ENCODE results near the gene FRRS1L. TPM values are rescaled to one million over a fixed set of nuclear protein-coding genes. Genes with fewer than 3 reads are reported as not detected.

The FRRS1L gene
- total and polyA plus RNA-seq, 4 donors: 0.08 to 0.51 TPM; not detected in 2

DNA sequence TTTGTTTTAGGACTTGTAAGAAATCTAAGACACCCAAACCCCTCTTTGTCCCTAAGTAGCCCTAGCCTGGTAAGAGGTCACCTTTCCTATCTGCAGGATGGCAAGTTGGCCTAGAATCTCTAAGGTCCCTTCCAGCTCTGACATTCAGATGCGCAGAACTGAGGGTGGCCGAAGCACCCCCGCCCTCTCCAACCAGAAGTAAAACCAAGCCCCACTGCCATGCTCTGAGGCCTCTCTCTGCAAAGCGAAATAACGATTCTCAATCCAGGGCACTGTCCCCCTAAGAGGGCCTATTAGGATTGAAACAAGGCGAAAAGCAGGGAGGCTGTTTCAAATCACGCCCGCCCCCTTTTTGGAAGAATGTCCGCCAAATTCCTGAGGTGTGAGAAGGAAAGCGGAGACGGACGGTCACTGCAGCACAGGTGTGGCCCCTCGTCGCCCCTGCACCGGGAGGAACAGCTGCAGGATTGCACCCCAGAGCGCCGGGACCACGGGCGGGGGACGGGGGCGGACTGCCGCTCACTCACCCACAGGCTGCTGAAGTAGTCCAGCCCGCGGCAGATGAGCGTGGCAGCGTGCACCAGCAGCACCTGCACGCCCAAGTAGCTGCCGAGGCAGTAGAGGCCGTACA lies 48.1 kb downstream of the FRRS1L start:
- DNase-seq (ENCODE audit: low spot score): peak; percentile 50
- H3K4me3 ChIP-seq (ENCODE audit: low read depth in 1 of 3, low read length in 3 of 3): peak overlapping the region; percentile 85 to 94 (median 91)
- WGBS: under 1% methylated on average over 29 of the region's 29 CpGs
- peak overlapping the region; percentile 92 to 93 for H3K27ac ChIP-seq (ENCODE audit: low read depth in 1 of 2, low read length in 2 of 2)
- H3K9ac ChIP-seq (ENCODE audit: low read depth in 1 of 2, low read length in 2 of 2): peak overlapping the region; percentile 68 to 96
- no peaks in the 10 kb centered on the region for H3K36me3 ChIP-seq (ENCODE audit: control insufficient read depth in 4 of 4, insufficient read depth in 3 of 4, low read depth in 1 of 4, low read length in 3 of 4)
- no peaks in the 10 kb centered on the region for H3K9me3 ChIP-seq (ENCODE audit: control insufficient read depth in 4 of 4, low read length in 3 of 4)
- H3K4me1 ChIP-seq (ENCODE audit: control insufficient read depth in 4 of 4, insufficient read depth in 4 of 4, low read length in 3 of 4): peaks cover 11 to 44% (median 37%) of the 10 kb centered on the region in 4 donors
- TF ChIP-seq FOXA1 (IDR thresholded peaks at IDR 0.05) (no peak), HNF4A (conservative IDR thresholded peaks at IDR 0.05) (no peak), GABPA (IDR thresholded peaks at IDR 0.05 in 1 of 2, conservative IDR thresholded peaks at IDR 0.05 in 1 of 2) (no peak), EGR1 (IDR thresholded peaks at IDR 0.05; ENCODE audit: low read depth in 2 of 2) (no peak), FOXA2 (IDR thresholded peaks at IDR 0.05) (no peak), NR2F2 (IDR thresholded peaks at IDR 0.05) (no peak), SP1 (IDR thresholded peaks at IDR 0.05) (no peak), HNF4G (IDR thresholded peaks at IDR 0.05) (no peak), YY1 (IDR thresholded peaks at IDR 0.05) (no peak), TAF1 (conservative IDR thresholded peaks at IDR 0.05) (no peak), RXRA (IDR thresholded peaks at IDR 0.05) (no peak)
- TF ChIP-seq, protein P1, sequence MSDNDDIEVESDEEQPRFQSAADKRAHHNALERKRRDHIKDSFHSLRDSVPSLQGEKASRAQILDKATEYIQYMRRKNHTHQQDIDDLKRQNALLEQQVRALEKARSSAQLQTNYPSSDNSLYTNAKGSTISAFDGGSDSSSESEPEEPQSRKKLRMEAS (IDR thresholded peaks at IDR 0.05): no peak
- TF ChIP-seq, protein P2, sequence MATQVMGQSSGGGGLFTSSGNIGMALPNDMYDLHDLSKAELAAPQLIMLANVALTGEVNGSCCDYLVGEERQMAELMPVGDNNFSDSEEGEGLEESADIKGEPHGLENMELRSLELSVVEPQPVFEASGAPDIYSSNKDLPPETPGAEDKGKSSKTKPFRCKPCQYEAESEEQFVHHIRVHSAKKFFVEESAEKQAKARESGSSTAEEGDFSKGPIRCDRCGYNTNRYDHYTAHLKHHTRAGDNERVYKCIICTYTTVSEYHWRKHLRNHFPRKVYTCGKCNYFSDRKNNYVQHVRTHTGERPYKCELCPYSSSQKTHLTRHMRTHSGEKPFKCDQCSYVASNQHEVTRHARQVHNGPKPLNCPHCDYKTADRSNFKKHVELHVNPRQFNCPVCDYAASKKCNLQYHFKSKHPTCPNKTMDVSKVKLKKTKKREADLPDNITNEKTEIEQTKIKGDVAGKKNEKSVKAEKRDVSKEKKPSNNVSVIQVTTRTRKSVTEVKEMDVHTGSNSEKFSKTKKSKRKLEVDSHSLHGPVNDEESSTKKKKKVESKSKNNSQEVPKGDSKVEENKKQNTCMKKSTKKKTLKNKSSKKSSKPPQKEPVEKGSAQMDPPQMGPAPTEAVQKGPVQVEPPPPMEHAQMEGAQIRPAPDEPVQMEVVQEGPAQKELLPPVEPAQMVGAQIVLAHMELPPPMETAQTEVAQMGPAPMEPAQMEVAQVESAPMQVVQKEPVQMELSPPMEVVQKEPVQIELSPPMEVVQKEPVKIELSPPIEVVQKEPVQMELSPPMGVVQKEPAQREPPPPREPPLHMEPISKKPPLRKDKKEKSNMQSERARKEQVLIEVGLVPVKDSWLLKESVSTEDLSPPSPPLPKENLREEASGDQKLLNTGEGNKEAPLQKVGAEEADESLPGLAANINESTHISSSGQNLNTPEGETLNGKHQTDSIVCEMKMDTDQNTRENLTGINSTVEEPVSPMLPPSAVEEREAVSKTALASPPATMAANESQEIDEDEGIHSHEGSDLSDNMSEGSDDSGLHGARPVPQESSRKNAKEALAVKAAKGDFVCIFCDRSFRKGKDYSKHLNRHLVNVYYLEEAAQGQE (IDR thresholded peaks at IDR 0.05): no peak
- TF ChIP-seq, protein P3, sequence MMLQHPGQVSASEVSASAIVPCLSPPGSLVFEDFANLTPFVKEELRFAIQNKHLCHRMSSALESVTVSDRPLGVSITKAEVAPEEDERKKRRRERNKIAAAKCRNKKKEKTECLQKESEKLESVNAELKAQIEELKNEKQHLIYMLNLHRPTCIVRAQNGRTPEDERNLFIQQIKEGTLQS (IDR thresholded peaks at IDR 0.05): no peak
- TF ChIP-seq, protein P4, sequence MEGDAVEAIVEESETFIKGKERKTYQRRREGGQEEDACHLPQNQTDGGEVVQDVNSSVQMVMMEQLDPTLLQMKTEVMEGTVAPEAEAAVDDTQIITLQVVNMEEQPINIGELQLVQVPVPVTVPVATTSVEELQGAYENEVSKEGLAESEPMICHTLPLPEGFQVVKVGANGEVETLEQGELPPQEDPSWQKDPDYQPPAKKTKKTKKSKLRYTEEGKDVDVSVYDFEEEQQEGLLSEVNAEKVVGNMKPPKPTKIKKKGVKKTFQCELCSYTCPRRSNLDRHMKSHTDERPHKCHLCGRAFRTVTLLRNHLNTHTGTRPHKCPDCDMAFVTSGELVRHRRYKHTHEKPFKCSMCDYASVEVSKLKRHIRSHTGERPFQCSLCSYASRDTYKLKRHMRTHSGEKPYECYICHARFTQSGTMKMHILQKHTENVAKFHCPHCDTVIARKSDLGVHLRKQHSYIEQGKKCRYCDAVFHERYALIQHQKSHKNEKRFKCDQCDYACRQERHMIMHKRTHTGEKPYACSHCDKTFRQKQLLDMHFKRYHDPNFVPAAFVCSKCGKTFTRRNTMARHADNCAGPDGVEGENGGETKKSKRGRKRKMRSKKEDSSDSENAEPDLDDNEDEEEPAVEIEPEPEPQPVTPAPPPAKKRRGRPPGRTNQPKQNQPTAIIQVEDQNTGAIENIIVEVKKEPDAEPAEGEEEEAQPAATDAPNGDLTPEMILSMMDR (IDR thresholded peaks at IDR 0.05; ENCODE audit: low read depth, low read length, missing input control): no peak
- no peaks in the 10 kb centered on the region for H3K27me3 ChIP-seq (ENCODE audit: control insufficient read depth in 4 of 4, insufficient read depth in 4 of 4, low read length in 3 of 4)

DNA sequence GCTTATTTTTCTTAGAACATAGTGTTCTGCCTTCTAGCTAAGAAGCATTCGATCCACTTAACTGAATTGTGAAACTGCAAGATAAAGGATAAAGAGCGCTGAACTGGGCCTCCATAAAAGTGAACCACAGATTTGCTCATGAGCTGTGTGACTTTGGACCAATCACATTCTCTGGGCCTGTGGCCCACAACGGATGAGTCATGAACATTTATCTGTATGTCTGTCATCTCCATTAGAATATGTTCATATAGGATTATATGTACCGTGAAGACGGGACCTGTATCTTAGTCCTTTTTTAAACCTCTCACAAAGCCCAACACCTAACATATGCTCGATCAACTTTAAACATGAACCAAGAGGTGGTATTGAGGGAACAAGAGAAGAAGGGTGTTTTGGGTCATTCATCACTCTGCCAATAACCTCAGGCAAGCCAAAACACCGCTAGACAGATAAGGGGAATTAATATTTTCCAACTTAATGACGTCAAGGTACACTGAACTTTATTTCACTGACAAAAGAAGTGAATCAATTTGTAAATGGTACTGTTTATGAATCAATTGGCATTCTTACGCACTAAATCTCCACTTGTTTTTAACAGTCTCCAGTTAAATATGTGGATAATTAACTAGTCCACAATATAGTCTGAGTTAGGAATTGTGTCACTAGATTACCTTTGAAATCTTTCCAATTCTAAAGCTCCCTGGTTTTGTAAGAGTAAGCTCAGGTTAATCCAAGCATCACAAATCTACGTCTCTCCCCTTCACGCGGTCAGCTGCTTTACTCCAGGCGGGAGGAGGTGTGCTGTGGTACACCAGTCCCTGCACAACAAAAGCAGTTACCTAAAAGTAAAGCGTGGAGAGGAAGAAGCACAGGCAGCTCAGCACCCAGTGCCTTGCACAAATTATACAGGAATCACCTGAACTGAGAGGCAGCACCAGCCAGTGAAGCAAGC lies 48.9 kb downstream of the FRRS1L start:
- DNase-seq (ENCODE audit: low spot score): peak; percentile 51
- peak overlapping the region; percentile 85 to 94 (median 91) for H3K4me3 ChIP-seq (ENCODE audit: low read depth in 1 of 3, low read length in 3 of 3)
- 18% methylated on average over 14 of the region's 14 CpGs for WGBS
- no peaks in the 10 kb centered on the region for H3K9me3 ChIP-seq (ENCODE audit: control insufficient read depth in 4 of 4, low read length in 3 of 4)
- H3K27me3 ChIP-seq (ENCODE audit: control insufficient read depth in 4 of 4, insufficient read depth in 4 of 4, low read length in 3 of 4): no peaks in the 10 kb centered on the region
- H3K4me1 ChIP-seq (ENCODE audit: control insufficient read depth in 4 of 4, insufficient read depth in 4 of 4, low read length in 3 of 4): peaks cover 15 to 47% (median 37%) of the 10 kb centered on the region in 4 donors
- H3K9ac ChIP-seq (ENCODE audit: low read depth in 1 of 2, low read length in 2 of 2): peak overlapping the region; percentile 68 to 96
- H3K27ac ChIP-seq (ENCODE audit: low read depth in 1 of 2, low read length in 2 of 2): peak overlapping the region; percentile 92 to 93
- no peaks in the 10 kb centered on the region for H3K36me3 ChIP-seq (ENCODE audit: control insufficient read depth in 4 of 4, insufficient read depth in 3 of 4, low read depth in 1 of 4, low read length in 3 of 4)
- TF ChIP-seq, protein P1 (IDR thresholded peaks at IDR 0.05): no peak
- TF ChIP-seq, protein P2 (IDR thresholded peaks at IDR 0.05): peak; percentile 80
- TF ChIP-seq RAD21 (IDR thresholded peaks at IDR 0.05) (no peak), FOXA2 (IDR thresholded peaks at IDR 0.05) (no peak), NR2F2 (IDR thresholded peaks at IDR 0.05) (no peak), HNF4G (IDR thresholded peaks at IDR 0.05) (no peak), RXRA (IDR thresholded peaks at IDR 0.05) (peak; percentile 72 to 93), GABPA (IDR thresholded peaks at IDR 0.05 in 1 of 2, conservative IDR thresholded peaks at IDR 0.05 in 1 of 2) (peak in 1 of 2 donors; percentile 40)
- TF ChIP-seq, protein P4 (IDR thresholded peaks at IDR 0.05; ENCODE audit: low read depth, low read length, missing input control): no peak

All from liver (tissue), 9 donors.